Measurements from ENCODE around the gene SH2B2.

Gene SH2B2

GRCh38 chr7:102266541-102266940 is 20.1 kb upstream of the SH2B2 start:
- DNase-seq (ENCODE audit: low spot score), result no peak

GRCh38 chr7:102268635-102269034 is 18.0 kb upstream of the SH2B2 start:
- no peak for DNase-seq (ENCODE audit: low spot score)

DNA sequence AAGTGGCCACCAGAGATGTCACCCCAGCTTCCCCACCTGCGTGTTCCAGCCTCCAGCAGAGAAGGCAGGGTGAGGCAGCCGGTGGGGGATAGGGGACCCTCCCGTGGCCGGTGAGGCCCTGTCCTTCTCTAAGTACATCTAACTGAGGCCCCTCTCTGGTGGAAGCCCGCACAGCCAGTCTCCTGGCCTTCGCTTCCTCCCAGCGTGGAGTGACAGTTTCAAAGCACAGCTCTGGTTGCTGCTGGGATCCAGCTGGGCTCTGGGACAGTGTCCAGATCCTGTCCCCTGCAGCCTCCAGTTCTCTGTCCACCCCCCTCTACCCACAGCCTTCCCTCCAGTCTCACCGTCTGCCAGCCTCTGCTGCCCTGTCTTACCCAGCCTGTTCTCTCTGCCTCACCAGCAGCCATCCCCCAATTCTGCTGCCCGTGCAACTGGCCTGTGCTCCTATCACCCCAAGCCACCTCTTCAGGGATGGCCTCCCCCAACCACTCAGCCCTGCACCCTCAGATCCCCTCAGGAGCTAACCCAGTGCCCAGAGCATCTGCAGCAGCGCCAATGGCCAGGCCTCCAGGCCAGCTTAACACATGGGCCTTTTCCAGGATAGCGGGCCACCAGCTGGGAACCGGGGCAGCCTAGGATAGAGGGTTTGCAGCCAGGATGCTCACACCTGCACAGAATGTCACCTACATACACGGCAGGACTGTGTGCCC is 16.3 kb upstream of the SH2B2 start:
- no peak for DNase-seq (ENCODE audit: low spot score)

- no peak for DNase-seq (ENCODE audit: low spot score)
These were observed 15.4 kb upstream of the SH2B2 start for GRCh38 chr7:102271158-102271798.

- DNase-seq (ENCODE audit: low spot score), result peak; percentile 87
These were observed 14.4 kb upstream of the SH2B2 start for GRCh38 chr7:102272075-102272916.

- DNase-seq (ENCODE audit: low spot score), result no peak
These were observed 13.5 kb upstream of the SH2B2 start for GRCh38 chr7:102272917-102273748.

DNA sequence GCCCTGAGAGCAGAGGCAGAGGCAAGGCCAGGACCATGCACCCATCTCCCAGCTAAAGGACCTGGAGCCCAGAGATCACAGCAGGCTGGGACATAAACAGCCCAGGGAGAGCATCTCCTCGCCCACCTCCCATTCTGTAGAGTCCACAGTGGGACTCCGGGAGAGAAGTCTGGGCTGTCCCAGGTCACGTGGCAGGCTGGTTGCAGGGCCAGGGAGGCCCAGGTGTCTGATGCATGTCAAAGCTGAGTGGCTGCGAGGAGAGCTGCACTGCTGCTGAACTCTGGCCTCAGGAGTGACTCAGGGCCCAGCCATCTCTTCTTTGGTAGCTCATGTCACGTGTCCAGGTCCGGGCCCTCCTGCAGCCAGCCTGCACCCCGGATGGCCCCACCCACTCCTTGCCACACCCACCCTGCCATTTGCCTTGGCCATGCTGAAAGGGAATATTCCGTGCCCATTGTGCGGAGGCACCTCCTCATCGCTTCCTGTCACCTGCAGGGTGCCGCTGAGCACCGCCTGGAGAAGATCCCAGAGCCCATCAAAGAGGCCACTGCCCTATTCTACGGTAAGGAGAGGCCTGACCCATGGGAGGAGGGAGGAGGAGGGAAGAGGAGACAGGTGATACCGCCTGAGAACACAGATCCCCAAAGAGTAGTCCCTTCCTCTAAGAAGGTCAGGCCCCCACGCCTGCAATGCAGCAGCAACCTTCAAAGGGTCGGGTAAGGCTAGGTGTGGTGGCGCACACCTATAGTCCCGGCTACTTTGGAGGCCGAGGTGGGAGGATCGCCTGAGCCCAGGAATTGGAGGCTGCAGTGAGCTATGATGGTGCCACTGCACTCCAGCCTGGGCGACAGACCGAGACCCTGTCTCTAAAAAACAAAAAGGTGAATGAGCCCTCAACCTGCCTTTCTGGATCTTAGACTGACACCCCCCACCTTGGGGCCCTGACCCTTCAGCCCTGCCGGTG is 12.6 kb upstream of the SH2B2 start:
- no peak for DNase-seq (ENCODE audit: low spot score)

DNA sequence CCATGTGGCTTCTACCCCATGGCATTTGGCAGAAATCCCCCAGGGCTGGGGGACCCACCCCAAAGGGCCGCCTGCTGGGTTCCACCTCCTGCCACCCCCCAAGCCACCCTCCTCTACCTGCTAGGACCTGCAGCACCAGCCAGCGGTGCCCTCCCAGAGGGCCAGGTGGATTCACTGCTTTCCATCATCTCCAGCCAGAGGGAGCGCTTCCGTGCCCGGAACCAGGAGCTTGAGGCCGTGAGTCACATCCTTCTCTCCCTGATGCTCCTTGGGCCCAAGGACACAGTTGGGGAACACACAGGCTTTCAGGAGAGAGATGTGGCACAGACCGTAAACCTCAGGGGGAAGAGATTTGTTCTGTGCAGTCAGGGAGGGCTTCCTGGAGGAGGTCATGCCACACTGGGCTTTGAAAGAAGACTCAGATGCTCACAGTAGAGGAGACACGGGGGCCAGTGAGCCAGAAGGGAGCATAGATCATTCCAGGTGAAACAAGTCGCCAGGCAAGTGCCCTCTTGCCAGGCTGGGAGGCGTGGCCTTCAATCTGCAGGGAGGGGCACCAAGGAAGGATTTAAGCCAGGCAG is 11.5 kb upstream of the SH2B2 start:
- no peak for DNase-seq (ENCODE audit: low spot score)

DNA sequence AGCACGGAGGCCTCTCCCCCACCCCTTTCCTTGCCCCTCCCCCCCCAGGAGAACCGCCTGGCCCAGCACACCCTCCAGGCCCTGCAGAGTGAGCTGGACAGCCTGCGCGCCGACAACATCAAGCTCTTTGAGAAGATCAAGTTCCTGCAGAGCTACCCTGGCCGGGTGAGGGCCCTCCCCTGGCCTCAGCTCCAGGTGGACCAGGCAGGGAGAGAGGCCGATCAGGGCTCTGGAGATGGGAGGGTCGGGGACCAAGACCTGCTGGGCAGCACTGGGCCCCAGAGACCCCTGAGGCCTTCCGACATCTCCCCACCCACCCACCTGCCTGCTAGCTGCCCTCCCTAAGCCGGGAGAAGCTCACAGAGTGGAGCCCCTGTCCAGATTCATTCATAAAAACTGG is 8.8 kb upstream of the SH2B2 start:
- no peak for DNase-seq (ENCODE audit: low spot score)

- peak; percentile 85 for DNase-seq (ENCODE audit: low spot score)
These were observed 6.9 kb upstream of the SH2B2 start for GRCh38 chr7:102279537-102280400.

DNA sequence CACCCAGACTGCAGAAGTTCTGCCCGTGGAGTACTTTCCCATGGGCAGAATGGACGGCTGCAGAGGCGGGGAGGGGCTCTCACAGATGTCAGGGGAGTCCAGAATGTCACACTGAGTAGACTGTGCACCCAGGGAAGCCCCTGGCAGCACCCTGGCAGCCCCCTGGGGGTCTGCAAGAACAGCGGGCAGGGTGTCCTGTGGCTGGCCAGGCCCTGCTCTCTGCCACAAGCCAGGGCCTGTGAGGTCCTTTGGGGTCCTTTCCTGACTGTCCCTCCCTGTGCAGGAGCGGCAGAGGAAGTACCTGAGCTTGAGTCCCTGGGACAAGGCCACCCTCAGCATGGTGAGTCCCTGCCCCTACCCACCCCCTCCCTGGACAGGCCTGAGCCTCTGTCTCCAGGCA is 6.1 kb upstream of the SH2B2 start:
- no peak for DNase-seq (ENCODE audit: low spot score)

- no peak for DNase-seq (ENCODE audit: low spot score)
These were observed 4.9 kb upstream of the SH2B2 start for GRCh38 chr7:102281785-102282184.

- no peak for DNase-seq (ENCODE audit: low spot score)
These were observed 4.0 kb upstream of the SH2B2 start for GRCh38 chr7:102282465-102283362.

- no peak for DNase-seq (ENCODE audit: low spot score)
These were observed 3.0 kb upstream of the SH2B2 start for GRCh38 chr7:102283477-102284189.

GRCh38 chr7:102284399-102284798 is 2.3 kb upstream of the SH2B2 start:
- DNase-seq (ENCODE audit: low spot score), result no peak

- no peak for DNase-seq (ENCODE audit: low spot score)
These were observed 1.7 kb upstream of the SH2B2 start for GRCh38 chr7:102284891-102285539.

- no peak for DNase-seq (ENCODE audit: low spot score)
These were observed 980 bp upstream of the SH2B2 start for GRCh38 chr7:102285540-102286236.
